H1 (cell line): Measurements from ENCODE around the gene SH3RF3. TPM values are rescaled to one million over a fixed set of nuclear protein-coding genes. Genes with fewer than 3 reads are reported as not detected.

Experiments
- CHD7 ChIP-seq: fragments of 300-600 bp; sonication (generic); IDR thresholded peaks from 2 replicates; pipeline ENCODE4 v1.7.1; 2012; ENCODE audit warnings: low read length, moderate library complexity, mild to moderate bottlenecking, inconsistent platforms; ENCODE audit not compliant: insufficient replicate concordance
- FOSL1 ChIP-seq: IDR thresholded peaks from 2 replicates; pipeline ENCODE4 v1.6.1; 2011; ENCODE audit warnings: mild to moderate bottlenecking, low read depth, low read length, moderate library complexity; ENCODE audit not compliant: insufficient read depth
- PHF8 ChIP-seq: fragments of 200-600 bp; sonication (generic); conservative IDR thresholded peaks from 2 replicates; pipeline ENCODE4 v1.7.1; 2012; ENCODE audit warnings: low read depth, mild to moderate bottlenecking, inconsistent platforms, low read length, moderate library complexity
- RFX5 ChIP-seq: IDR thresholded peaks from 2 replicates; pipeline ENCODE4 v1.6.1; 2011; ENCODE audit warnings: low read depth, low read length, improper control_type of control experiment, borderline replicate concordance
- polyA plus RNA-seq, 7 experiments: library from polyadenylated mRNA; depleted of rRNA in 3 of 7; stranded (reverse) in 5 of 7; unstranded in 2 of 7; fragments of >200 nt in 5 of 7; fragments of 200-250 nt in 2 of 7; gene quantifications; 1 replicate in 5 of 7; 2 replicates in 1 of 7; 4 replicates in 1 of 7; pipeline versions ENCODE4 v1.2.1 to v1.2.3, GENCODE V29; 2011 to 2013; ENCODE audit warnings: missing spikeins in 2 of 7, mixed read lengths in 2 of 7
- total RNA-seq: library from RNA; stranded (reverse); fragmentation: NEBNext Ultra II Directional; extraction: Animal tissue kit (Norgen Biotek cat#: 25700); gene quantifications from 2 replicates; pipeline ENCODE4 v1.2.1, GENCODE V29; 2021

The SH3RF3 gene
- total and polyA plus RNA-seq, 2 of the 8 experiments (the other 6 are each of a cell fraction or from before 2014, with no cell fraction given), result 0.11 to 0.65 TPM

DNA sequence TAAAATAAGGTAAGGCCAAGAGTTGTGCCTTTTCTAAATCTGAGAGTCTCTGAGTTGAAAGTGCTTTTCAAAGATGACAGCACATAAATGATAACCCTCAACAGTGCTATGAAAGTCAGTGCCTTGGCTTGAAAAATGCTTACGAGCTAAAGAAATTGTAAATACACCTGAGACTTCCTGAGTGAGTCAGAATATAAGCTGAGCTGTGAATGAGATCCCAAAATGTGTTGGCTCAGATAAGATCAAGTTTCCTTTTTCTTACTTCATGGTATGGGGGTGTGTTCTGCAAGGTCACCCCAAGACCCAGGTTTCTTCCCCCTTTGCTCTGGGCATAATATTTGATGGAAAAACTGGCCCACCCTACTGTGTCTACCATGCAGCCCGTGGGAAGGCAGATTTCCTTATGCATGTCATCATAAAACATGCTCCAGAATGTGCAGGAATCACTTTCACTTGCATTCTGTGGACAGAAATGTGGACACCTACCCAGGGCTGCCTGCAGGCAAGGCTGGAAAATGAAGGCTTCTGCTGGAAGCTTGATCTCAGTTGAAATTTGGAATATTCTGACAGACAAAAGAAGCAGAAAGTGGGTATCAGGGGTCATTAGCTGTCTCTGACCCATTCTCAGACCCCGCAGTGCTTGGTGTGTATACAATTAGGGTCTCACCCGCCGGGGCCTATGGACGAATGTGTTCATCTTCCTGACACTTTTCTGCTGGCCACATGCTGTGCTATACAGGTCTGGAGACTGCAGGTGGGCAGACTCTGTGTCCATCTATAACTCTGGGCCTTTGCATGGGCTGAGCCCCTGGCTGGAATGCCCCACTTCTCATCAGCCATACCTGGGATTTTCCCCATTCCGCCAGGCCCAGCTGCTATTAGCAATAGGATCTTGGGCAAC lies 212.6 kb downstream of the SH3RF3 start (continued):
- TF ChIP-seq CHD7, result no peak
- no peak for TF ChIP-seq FOSL1
- TF ChIP-seq PHF8, result no peak
- TF ChIP-seq RFX5, result no peak
